ENCODE results near the gene PNMA5.

Gene PNMA5

DNA sequence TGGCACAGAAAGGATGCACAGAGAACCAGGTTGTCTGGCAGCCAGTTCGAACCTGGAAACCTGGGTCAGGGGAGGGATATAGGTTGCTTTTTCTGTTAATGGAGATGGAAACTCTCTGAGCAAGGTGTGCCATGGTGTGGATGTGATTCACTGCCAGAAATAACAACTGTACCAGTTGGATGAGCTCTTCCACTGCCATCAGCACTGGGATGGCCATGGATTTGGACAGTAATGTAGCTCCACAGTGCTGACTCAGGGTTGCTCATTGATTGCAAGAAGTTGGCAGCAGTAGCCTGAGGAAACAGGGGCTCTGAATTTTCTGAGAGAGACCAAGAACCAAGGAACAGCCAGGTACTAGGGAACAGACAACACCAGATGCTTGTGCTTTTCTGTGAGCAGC, 33.8 kb downstream of the PNMA5 start:
- Histone ChIP-seq H3K79me2 (ENCODE audit: control insufficient read depth, low read length) (no peaks in the 10 kb centered on the region), H3K4me2 (ENCODE audit: low read length) (no peak overlapping the region), H3K27me3 (ENCODE audit: control insufficient read depth, low read length) (no peaks in the 10 kb centered on the region), H3K36me3 (ENCODE audit: control insufficient read depth, low read length) (no peaks in the 10 kb centered on the region), H3K9me3 (ENCODE audit: control insufficient read depth, insufficient read depth, low read length) (no peaks in the 10 kb centered on the region), H3K4me3 (ENCODE audit: low read length) (no peak overlapping the region), H3K4me1 (ENCODE audit: control insufficient read depth, low read length) (peaks cover 15% of the 10 kb centered on the region), H4K20me1 (ENCODE audit: control insufficient read depth, insufficient read depth, low read depth, low read length) (no peaks in the 10 kb centered on the region), H3K27ac (ENCODE audit: low read depth, low read length) (no peak overlapping the region), H3K9me2 (replicated peaks; ENCODE audit: control insufficient read depth, low read length) (no peaks in the 10 kb centered on the region), H3F3A (ENCODE audit: control insufficient read depth, insufficient read depth) (no peaks in the 10 kb centered on the region)
- TF ChIP-seq CTCF (IDR thresholded peaks at IDR 0.05; ENCODE audit: low read depth, low read length, poor library complexity, severe bottlenecking) = no peak
- no peak for TF ChIP-seq EZH2phosphoT487 (IDR thresholded peaks at IDR 0.05; ENCODE audit: borderline replicate concordance, low read length)

- H3K27ac ChIP-seq (ENCODE audit: low read depth, low read length) = no peak overlapping the region
- no peaks in the 10 kb centered on the region for H4K20me1 ChIP-seq (ENCODE audit: control insufficient read depth, insufficient read depth, low read depth, low read length)
- no peaks in the 10 kb centered on the region for H3K79me2 ChIP-seq (ENCODE audit: control insufficient read depth, low read length)
- H3K4me3 ChIP-seq (ENCODE audit: low read length) = no peak overlapping the region
- no peak for TF ChIP-seq CTCF (IDR thresholded peaks at IDR 0.05; ENCODE audit: low read depth, low read length, poor library complexity, severe bottlenecking)
- no peak for TF ChIP-seq EZH2phosphoT487 (IDR thresholded peaks at IDR 0.05; ENCODE audit: borderline replicate concordance, low read length)
- no peaks in the 10 kb centered on the region for H3K9me2 ChIP-seq (replicated peaks; ENCODE audit: control insufficient read depth, low read length)
- no peak overlapping the region for H3K4me2 ChIP-seq (ENCODE audit: low read length)
- H3F3A ChIP-seq (ENCODE audit: control insufficient read depth, insufficient read depth) = no peaks in the 10 kb centered on the region
- no peaks in the 10 kb centered on the region for H3K27me3 ChIP-seq (ENCODE audit: control insufficient read depth, low read length)
- H3K36me3 ChIP-seq (ENCODE audit: control insufficient read depth, low read length) = no peaks in the 10 kb centered on the region
- peaks cover 15% of the 10 kb centered on the region for H3K4me1 ChIP-seq (ENCODE audit: control insufficient read depth, low read length)
- H3K9me3 ChIP-seq (ENCODE audit: control insufficient read depth, insufficient read depth, low read length) = no peaks in the 10 kb centered on the region
These were observed 34.3 kb downstream of the PNMA5 start for GRCh38 chrX:152959626-152960025.

DNA sequence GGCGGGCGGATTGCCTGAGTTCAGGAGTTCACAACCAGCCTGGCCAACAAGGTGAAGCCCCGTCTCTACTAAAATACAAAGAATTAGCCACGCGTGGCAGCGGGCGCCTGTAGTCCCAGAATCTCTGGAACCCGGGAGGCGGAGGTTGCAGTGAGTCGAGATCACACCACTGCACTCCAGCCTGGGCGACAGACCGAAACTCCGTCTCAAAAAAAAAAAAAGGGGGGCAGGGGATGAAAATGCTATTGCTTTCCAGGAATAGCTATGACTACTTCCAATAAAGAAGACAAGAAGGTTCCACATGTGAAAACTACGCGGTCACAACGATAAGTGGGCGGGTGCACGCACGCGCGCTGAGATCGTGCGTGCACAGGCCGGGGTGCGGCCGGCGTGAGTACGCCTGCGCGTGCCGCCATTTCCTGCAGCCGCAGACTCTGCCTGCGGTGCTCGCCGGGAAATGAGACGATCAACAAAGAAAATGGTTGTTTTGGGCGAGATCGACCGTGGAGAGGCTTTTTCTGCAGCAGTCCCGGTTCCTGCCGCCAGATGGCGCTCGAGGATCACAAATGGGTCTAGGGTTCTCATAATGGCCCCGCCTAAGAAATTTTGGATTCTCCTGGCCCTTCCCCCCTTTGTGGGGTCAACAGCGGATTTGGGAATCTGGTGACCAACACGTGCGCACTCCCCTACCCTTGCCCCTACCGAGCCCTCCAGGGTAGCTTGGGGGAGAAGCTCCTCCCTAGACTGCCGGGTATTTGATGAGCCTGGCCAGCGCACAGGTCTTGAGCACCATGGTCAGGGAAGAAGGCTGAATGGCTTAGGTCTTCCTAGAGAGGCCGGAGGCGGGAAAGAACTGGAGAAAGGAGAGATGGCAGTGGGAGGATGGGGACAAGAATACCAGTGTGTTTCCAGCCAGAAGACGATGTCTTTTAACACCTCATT, 35.1 kb downstream of the PNMA5 start:
- Histone ChIP-seq H3K79me2 (ENCODE audit: control insufficient read depth, low read length) (no peaks in the 10 kb centered on the region), H3K9me3 (ENCODE audit: control insufficient read depth, insufficient read depth, low read length) (no peaks in the 10 kb centered on the region), H3K27ac (ENCODE audit: low read depth, low read length) (peak overlapping the region; percentile 70), H3F3A (ENCODE audit: control insufficient read depth, insufficient read depth) (no peaks in the 10 kb centered on the region), H4K20me1 (ENCODE audit: control insufficient read depth, insufficient read depth, low read depth, low read length) (no peaks in the 10 kb centered on the region), H3K36me3 (ENCODE audit: control insufficient read depth, low read length) (no peaks in the 10 kb centered on the region), H3K4me1 (ENCODE audit: control insufficient read depth, low read length) (peaks cover 15% of the 10 kb centered on the region), H3K4me2 (ENCODE audit: low read length) (peak overlapping the region; percentile 74), H3K9me2 (replicated peaks; ENCODE audit: control insufficient read depth, low read length) (no peaks in the 10 kb centered on the region), H3K27me3 (ENCODE audit: control insufficient read depth, low read length) (no peaks in the 10 kb centered on the region), H3K4me3 (ENCODE audit: low read length) (peak overlapping the region; percentile 72)
- no peak for TF ChIP-seq EZH2phosphoT487 (IDR thresholded peaks at IDR 0.05; ENCODE audit: borderline replicate concordance, low read length)
- TF ChIP-seq CTCF (IDR thresholded peaks at IDR 0.05; ENCODE audit: low read depth, low read length, poor library complexity, severe bottlenecking) = peak; percentile 60
